Measurements from ENCODE around the gene INPP5E.

DNA sequence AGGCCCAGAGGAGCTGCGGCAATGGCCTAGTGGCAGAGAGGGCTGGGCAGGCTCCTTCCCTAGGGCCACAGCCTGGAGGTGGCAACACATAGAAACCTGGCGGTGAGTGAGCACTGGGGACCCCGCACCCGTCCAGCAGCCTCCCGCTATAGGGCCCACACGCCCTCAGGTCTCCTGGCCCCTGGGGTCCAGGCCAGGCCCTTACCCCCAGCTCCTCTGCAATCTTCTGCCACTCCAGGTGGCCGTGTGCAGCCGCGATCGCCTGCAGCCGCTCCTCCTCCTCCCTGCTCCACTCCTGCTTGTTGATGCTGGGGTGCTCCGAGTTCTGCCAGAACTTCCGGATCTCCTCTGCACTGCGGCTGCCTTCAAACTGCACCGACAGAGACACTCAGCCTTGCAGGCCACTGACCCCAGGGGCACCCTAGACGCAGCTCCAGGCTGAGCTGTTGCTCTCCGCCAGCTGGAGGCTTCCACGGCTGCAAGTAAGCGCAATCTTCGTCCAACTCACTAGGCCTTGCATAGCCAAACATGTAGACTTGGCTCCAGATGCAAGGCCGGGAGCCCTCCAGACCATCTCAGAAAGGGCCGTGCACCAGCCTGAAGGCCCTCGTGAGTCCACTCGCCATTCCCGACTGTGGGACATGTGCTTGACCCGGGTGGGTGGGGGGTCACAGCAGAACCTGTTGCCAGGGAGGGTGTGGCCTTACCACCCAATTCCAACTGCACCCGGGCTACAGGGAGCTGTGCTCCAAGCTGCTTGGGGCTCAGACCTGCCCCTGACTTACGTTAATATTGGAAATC is 47.7 kb downstream of the INPP5E start:
- TF ChIP-seq CTCF (conservative IDR thresholded peaks at IDR 0.05; ENCODE audit: low read length) (no peak), EZH2phosphoT487 (IDR thresholded peaks at IDR 0.05; ENCODE audit: borderline replicate concordance, low read depth, low read length) (no peak)

Data from OCI-LY7 (cell line).